GM12873 (cell line): ENCODE results near the gene SDK1.

Experiments
- TF ChIP-seq, protein P1 (sequence below): IDR thresholded peaks from 2 replicates; pipeline ENCODE4 v1.5.1; 2012; ENCODE audit warnings: low read depth, mild to moderate bottlenecking, moderate library complexity, low read length, control low read depth; ENCODE audit not compliant: insufficient read depth; ENCODE audit errors: missing control alignments

The SDK1 gene

DNA sequence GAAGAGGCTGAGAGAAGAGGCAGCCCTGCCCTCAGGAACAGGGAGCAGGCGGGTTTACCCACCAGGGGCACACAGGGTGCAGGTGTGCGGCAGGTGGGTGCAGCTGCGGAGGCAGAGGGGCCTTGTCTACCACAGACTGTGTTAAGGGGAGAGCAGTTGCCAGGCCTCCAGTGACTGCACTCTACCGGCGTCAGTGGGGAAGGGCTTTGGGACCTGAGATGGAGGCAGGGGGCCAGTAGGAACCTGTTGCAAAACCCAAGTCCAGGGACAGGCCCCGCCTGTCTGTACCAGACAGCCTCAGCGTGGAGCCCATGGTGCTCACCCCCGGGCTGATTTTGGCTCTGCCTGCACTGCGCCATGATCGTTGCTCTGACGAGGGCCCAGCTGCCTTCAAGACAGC lies 873.4 kb downstream of the SDK1 start:
- TF ChIP-seq, protein P1, sequence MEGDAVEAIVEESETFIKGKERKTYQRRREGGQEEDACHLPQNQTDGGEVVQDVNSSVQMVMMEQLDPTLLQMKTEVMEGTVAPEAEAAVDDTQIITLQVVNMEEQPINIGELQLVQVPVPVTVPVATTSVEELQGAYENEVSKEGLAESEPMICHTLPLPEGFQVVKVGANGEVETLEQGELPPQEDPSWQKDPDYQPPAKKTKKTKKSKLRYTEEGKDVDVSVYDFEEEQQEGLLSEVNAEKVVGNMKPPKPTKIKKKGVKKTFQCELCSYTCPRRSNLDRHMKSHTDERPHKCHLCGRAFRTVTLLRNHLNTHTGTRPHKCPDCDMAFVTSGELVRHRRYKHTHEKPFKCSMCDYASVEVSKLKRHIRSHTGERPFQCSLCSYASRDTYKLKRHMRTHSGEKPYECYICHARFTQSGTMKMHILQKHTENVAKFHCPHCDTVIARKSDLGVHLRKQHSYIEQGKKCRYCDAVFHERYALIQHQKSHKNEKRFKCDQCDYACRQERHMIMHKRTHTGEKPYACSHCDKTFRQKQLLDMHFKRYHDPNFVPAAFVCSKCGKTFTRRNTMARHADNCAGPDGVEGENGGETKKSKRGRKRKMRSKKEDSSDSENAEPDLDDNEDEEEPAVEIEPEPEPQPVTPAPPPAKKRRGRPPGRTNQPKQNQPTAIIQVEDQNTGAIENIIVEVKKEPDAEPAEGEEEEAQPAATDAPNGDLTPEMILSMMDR, result no peak

DNA sequence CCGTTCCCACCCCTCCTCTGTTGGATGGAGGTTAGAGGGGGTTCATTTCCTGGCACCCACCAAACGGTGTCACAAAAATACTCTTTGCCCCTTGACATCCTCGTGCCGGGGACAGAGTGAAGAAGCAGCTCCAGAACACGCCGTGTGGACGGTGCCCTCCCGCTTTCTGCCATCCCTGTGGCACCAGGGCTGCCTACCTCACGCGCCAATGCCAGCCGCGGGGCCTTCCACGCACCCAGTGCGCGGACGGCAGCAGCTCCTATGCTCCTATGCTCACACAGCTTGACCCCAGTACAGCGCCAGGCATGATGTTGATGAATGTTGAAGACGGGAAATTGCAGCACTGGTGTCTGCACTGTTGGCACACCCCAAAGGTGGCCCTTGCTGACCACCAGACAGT lies 873.8 kb downstream of the SDK1 start:
- TF ChIP-seq, protein P1, result no peak

DNA sequence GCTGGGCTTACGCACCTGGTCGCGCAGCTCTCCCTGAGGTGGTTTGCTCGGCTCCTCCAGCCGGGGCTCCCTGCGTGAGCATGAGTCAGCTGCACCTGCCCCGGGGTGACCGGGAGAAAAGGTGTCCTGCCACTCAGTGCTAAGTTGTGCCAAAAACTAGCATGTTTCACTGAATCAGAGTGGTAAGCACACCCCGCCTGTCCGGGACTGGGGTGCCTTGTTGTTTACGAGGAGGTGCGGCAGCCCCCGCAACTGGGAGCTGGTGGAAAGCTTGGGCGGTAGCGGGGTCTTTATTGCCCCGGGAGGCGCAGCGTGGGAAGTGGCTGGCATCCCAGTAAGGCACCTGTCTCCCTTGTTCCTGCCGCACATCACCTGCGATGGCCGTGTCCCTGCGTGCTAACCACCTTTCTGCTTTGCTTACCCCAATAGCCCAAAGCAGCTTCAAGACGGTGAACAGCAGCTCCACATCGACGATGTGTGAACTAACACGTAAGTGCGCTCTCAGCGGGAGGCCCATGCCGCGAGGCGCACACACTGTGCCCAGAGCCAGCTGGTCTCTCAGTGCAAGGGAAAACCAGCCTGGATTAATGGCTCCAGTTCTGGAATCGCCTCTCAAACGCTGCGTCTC lies 874.4 kb downstream of the SDK1 start:
- TF ChIP-seq, protein P1, result no peak

DNA sequence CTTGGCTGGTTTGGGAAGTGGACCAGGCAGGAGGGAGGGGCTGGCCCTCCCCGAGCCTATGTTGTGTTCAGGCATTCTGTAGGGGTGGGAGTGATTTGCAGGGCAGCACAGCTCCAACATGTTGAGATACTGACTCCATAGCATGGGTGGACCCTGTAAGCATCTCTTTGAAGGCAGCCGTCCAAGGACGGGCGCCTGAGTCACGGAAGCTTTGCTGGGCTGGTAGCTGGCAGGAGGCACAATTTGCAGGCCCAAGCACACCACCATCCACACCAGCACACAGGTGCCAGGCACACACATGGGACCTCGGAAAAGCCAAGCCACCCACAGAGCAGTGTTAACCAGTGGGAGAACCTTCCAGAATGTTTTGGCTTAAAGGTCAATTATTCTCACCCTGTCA lies 875.9 kb downstream of the SDK1 start:
- TF ChIP-seq, protein P1, result no peak

DNA sequence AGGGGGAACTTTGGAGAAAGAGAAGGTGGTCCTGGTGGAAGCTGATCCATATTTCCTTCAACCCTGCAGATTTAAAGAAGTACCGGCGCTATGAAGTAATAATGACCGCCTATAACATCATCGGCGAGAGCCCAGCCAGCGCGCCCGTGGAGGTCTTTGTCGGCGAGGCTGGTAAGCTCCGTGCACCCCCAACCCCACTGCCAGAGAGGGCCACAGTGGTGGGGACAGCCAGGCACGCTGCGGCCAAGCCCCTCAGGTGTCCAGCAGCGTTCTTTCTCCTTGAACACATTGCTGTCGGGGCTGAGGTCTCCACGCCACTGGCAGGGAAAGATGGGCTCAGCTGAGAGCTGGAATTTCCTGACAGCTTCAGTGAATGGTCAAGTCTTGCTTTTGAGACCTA lies 877.4 kb downstream of the SDK1 start:
- TF ChIP-seq, protein P1, result no peak

DNA sequence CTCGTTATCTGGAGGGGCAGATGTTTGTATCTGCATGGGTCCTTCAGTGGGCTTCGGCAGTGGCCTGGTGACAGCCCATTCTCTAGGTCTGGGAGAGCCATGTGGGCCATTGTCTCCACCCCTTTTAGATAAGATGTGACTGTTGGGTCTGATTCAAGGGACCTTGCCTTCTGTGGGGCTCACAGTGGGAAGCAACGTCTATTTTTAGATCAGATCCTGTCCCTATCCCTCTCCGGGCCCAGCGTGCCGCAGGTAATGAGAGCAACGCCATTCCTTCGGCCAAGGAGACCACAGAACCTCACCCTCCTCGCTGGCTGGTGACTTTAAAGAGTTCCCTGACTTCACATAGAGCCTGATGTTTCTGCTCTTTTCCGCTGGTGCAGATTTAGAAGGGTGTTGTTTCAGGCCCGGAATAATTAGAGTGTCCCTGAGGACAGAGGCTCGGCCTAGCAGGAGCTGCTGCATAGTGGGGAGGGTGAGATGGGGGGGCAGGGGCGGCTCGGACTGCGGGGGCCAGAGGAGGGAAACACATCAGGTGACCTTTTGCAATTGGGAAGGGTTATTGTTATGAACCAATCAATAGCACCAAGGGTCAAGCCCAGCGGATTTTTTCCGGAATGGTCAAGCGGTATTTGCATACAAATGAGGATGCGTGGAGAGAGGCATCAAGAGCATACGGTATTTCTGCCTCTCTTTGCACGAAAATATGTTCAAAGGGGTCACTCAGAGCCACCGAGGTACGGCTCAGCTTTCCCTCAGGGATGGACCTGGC lies 878.0 kb downstream of the SDK1 start:
- TF ChIP-seq, protein P1, result no peak

DNA sequence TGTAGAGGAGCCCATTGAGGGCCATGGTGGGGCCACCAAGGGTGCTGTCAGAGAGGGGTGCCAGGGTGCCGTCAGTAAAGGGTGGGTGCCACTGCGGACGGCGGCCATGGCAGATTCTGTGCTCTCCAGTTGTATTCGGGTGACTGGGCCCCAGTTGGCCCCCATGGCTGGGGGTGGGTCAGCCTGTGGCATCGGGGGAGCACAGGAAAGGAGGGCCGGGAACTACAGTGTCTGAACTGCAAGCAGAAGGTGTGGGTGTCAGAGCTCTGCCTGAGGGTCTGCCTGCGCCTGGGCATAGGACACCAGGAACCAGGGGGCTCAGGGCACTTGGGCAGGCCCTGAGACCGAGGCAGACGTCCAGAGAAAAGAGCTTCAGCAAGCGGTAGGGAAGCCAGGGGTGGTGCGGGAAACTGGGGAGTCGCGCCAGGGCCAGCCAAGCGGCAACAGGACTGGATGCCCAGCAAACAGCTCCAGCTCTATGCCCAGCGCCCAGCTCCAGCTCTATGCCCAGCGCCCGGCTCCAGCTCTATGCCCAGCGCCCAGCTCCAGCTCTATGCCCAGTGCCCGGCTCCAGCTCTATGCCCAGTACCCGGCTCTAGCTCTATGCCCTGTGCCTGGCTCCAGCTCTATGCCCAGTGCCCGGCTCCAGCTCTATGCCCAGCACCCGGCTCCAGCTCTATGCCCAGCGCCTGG lies 878.8 kb downstream of the SDK1 start:
- TF ChIP-seq, protein P1, result no peak
